Stimulated activated CD4-positive, alpha-beta T cell treated with anti-CD3 and anti-CD28 coated beads, Interleukin-15, amount 100 ng/mL, for 1 hour (primary cell): ENCODE measurements around the gene TRPM7.
"Not testable (repeated sequence)": the region's sequence is repeated elsewhere in the genome, so short reads cannot be mapped to it uniquely, and the experiment has no call there.

Source experiments
- DNase-seq, 2 donors: peaks; one replicate each; pipeline ENCODE4 v3.0.0-alpha.2; 2020; ENCODE audit warnings: low read depth in 1 of 2, low spot score in 1 of 2

TRPM7 gene

DNA sequence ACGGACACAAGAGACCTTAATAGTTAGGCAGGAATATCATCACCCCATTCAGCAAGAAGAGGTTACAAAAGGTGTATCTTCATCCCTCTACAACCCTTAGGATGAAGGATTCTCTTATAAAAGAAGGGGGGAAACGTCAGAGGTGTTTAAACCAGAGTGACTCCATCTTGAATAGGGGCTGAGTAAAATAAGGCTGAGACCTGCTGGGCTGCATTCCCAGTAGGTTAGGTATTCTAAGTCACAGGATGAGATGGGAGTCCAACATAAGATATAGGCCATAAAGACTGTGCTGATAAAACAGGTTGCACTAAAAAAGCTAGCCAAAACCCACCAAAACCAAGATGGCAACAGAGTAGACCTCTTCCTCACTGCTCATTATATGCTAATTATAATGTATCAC, 16.5 kb downstream of the TRPM7 start:
- no peak for DNase-seq

DNA sequence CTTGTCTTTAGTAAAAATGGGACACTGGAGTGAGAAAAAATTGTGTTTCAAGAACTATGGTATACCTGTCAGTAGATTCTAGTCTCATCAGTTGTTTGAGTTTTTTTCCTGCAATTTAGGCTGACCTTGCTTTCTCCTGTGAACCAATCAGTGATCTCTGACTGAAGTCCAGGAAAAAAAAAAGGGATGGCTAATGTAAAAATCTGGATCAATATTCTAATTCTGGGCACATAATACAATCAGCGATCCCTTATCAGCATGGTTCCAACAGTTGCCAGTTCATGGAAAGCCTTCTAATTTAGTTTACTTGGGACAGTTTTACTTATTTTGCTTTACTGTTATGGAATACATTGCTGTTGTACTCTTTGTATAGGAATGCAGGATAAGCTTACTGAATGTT, 17.0 kb downstream of the TRPM7 start:
- no peak for DNase-seq

DNA sequence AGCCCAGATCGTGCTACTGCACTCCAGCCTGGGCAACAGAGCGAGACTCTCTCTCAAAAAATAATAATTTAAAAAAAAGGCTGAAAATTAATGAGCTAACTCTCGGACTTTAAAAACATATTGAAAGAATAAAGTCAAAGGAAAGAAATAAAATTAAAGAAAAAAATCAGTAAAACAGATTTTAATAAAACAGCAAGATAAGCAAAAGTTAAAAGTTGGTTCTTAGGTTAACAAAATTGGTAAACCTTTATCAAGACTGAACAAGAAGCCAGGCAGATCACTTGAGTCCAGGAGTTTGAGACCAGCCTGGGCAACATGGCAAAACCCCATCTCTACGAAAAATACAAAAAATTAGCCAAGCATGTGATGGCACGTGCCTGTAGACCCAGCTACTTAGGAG, 20.7 kb downstream of the TRPM7 start:
- DNase-seq, result no peak

DNA sequence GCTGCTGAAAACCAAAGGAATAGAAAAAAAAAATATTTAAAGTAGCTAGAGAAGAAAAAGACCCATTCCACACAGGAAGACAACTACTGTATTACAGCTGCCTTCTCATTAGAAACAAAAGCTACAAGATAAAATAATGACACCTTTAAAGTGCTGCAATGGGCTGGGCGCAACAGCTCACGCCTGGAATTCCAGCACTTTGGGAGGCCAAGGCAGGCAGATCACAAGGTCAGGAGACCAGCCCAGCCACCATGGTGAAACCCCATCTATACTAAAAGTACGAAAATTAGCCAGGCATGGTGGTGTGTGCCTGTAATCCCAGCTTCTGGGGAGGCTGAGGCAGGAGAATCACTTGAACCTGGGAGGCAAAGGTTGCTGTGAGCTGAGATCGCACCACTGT, 31.0 kb downstream of the TRPM7 start:
- DNase-seq, result no peak

DNA sequence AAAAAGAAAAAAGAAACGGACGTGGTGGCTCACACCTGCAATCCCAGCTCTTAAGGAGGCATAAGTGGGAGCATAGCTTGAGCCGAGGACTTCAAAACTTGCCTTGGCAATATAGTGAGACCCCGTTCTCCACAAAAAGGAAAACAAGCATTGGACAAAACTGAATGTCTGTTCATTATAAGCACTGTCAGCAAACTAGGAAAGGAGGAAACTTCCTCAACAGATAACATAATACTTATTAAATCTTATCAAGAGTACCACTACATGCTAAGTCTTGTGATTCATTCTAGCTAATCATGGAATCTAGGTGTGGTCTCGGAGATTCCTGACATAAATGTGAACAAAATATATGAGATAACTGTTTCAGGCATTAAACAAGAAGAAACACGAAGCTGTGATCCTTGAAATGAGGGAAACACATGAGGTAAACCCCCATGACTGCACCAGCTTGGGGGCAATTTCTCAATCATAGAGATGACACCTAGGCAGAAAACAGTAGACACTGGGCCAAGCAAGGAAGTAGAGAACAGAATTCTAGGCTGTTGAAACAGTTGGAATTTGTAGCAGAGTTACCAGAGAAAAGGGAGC, 33.3 kb downstream of the TRPM7 start:
- DNase-seq, result no peak

DNA sequence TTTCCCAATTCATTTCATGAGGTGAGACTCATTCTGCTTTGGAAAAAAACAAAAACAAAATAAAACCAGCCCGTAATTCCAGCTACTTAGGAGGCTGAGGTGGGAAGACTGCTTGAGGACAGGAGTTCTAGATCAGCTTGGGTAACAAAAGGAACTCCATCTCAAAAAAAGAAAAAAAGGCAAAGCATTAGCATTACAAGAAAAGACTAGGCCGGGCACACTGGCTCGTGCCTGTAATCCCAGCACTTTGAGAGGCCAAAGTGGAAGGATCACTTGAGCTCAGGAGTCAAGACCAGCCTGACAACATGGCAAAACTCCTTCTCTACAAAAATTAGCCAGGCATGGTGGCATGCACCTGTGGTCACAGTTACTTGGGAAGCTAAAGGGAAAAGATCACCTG, 33.9 kb downstream of the TRPM7 start:
- no peak for DNase-seq

DNA sequence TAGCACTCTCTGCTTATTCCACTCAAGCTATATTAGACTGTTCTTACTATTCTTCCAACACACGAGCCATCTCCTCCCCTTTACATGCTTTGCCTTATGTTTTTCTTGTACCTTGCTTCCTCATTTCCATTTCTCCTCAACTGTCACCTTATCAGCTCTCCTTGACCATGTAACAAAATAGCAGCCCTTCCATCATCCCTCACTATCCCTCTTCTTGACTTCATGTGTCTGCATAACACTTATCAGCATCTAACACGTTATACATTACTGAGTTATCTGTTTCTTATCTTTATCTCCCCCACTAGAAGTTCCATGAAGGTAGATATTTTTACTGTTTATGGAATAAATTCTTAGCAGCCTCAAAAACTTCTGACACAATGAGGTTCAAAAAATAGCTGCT, 45.3 kb downstream of the TRPM7 start:
- DNase-seq, result no peak

DNA sequence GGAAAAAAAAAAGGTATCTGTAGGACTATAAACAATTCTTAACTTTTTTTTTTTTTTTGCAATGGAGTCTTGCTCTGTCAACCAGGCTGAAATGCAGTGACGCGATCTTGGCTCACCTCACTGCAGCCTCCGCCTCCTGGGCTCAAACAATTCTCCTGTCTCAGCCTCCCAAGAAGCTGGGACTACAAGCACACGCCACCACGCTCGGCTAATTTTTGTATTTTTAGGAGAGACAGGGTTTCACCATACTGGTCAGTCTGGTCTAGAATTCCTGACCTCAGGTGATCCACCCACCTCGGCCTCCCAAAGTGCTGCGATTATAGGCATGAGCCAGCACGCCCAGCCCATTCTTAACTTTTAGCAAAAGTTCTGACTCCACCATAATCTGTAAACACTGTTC, 50.5 kb downstream of the TRPM7 start:
- no peak for DNase-seq

DNA sequence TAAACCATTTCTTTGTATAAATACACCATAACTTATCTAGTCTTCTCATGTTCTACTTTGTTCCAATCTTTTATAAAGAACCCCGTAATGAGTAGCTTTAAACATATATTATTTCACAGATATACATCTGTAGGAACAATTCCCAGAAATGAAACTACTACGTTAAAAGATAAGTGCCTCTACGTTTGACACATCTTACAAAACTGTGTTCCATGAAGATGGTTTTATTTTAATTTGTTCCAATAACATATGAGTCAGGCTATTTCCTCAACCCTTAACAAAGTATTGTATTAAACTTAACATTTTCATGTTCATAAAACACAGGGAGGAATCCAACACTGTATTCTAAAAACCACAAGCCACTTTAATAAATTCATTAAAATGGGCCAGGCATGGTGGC, 52.9 kb downstream of the TRPM7 start:
- DNase-seq, result no peak

DNA sequence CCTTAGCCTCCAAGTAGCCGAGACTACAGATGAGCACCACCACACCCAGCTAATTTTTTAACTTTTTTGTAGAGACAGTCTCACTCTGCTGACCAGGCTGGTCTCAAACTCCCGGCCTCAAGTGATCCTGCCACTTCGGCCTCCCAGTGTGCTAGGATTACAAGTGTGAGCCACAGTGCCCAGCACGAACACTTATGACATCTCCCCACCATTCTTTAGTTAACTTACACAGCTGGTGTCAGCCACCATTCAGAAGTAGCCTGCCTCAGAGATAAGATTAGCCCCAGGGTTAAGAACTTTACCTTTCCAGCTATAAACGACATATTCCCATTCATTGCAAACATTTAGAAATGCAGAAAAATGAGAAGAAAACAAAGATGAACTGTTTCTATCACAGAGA, 58.2 kb downstream of the TRPM7 start:
- no peak for DNase-seq

DNA sequence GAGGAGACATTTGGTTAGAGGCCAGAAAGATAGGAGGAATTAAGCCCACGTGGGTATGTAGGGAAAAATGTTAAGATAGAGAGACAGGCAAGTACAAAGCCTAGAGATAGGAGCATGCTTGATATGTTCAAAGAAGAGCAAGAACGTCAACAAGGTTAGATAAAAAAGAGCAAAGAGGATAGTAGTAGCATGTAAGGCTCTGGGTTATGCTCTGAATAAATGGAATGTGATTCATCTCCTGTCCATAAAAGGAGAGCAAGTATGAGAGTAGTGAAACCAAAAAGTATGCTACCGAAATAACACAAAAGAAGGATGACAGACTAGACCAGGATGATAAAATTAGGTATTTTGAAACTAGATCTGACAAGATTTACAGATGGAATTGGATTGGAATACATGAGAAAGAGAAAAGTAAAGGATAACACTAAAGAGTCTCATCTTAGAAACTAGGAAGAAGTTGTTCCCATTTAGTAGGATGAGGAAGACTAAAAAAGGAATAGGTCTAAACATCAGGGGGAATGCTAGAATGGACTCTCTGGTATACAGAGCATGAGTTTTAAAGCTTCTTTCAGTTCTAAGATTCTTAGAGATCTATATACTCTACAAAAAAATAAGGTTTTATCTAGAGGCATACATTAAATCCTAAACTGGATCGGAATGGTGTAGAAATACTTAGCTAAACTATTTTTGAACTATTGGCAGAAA, 59.1 kb downstream of the TRPM7 start:
- no peak for DNase-seq

DNA sequence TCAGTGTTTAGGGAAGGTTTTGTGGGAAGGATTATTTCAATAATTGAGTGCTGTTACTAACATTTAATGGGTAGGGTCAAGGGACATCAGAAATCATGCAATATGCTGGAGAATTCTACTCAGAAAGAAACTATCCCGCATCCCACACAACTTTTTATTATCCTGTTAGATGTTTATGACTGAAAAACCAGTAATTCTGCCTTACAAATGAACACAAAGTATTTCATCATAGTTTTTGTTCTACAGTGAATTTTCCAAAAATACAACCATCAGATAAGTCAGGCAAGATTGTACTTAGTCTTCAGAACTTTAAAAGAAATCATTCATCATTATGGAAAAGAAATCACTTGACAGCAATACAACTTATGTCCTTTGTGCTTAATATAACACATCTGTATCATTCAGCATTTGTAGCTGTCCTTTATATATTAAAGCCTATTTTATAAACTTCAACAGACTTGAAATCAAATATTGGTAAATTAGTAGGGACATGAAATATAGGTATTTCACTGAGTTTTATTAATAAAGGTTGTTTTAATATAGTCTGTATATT, 61.9 kb downstream of the TRPM7 start:
- no peak for DNase-seq

DNA sequence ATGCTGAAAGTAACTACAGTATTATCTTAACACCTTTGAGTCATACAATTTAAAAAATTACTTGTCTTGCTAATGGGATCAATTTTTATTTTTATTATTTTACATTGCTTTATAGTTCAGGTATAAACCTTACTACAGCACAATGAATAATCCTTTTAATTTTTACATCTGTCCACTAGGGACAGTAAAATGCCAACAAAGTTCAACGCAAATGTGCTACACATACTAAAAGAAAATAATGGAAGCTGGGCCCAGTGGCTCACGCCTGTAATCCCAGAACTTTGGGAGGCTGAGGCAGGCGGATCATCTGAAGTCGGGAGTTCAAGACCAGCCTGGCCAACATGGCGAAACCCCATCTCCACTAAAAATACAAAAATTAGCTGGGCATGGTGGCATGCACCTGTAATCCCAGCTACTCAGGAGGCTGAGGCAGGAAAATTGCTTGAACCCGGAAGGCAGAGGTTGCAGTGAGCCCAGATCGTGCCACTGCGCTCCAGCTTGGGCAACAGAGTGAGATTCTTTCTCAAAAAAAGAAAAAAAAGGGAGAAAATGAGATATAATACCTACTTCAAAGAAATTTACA, 64.1 kb downstream of the TRPM7 start:
- not testable (repeated sequence) for DNase-seq

DNA sequence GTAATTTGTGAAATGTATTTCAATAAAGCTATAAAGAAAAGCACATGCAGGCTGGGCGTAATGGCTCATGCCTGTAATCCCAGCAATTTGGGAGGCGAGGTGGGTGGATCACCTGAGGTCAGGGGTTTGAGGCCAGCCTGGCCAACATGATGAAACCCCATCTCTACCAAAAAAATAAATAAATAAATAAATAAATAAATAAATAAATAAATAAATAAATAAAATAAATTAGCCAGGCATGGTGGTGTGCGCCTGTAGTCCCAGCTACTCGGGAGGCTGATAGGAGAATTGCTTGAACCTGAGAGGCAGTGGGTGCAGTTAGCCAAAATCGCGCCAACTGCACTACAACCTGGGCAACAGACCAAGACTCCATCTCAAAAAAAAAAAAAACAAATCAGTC, 69.6 kb downstream of the TRPM7 start:
- DNase-seq, result not testable (repeated sequence)

DNA sequence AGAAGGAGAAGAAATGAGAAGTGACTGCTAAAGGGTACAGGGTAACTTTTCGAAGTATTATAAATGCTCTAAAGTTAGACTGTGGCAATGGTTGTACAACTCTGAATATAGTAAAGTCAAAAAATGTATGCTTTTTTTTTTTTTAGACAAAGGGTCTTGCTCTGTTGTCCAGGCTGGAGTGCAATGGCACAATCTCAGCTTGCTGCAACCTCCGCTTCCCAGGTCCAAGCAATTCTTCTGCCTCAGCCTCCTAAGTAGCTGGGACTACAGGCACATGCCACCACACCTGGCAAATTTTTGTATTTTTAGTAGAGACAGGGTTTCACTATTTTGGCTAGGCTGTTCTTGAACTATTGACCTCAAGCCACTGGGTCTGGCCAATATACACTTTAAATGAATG, 70.0 kb downstream of the TRPM7 start:
- not testable (repeated sequence) for DNase-seq

DNA sequence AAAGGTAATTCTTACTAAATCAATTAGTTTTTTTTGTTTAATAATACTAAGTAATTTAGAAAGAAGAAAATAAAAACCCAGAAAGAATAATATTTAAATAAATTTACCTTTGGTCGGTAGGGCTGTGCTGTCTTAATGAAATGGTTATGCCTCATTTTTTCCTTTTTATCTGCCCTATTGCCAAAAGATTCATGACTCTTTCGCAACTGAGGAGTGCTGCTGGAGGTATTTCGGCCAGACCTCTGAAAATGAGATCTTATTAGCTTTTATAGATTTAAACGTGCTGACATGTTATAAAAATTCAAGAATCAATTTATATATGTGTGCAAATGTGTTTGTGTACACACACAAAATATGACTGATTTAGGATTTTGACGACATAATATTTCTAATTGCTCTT, 73.0 kb downstream of the TRPM7 start:
- DNase-seq, result no peak

DNA sequence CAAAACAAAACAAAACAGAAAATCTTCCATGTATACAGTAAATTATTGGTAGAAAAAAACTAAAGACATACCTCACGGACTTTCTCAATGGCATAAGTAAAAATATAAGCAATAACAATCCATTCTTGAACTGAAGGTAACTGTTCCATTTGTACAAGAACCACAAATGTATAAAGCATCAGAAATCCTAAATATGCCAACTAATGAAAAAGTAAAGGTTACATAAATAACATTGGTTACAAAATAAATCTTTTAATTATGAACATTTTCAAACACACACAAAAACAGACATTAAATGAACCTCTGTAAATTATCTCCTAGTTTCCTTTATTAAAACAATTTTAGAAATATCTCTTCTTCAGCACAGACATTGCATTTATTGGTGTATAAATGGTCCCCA, 79.5 kb downstream of the TRPM7 start:
- no peak for DNase-seq

DNA sequence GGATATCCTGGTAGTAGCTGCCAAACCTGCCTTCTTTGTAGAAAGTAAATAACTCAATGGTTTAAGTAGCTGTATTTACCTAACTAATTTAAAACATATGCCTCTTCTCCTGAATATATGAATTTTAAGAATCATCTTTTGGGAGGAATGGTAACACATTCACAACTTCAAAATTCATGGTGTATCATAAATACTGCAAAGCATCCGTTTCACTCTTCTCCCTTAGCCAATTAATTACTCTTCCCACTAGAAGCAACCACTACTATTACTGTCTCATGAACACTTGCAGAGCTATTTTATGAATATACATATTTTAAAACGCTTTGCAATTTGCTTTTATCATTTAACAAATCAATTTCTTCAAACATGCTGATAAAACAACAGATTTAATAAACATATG, 81.1 kb downstream of the TRPM7 start:
- no peak for DNase-seq

DNA sequence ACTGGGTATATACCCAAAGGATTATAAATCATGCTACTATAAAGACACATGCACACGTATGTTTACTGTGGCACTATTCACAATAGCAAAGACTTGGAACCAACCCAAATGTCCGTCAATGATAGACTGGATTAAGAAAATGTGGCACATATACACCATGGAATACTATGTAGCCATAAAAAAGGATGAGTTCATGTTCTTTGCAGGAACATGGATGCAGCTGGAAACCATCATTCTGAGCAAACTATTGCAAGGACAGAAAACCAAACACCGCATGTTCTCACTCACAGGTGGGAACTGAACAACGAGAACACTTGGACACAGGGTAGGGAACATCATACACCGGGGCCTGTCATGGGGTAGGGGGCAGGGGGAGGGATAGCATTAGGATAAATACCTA, 84.6 kb downstream of the TRPM7 start:
- DNase-seq, result not testable (repeated sequence)

DNA sequence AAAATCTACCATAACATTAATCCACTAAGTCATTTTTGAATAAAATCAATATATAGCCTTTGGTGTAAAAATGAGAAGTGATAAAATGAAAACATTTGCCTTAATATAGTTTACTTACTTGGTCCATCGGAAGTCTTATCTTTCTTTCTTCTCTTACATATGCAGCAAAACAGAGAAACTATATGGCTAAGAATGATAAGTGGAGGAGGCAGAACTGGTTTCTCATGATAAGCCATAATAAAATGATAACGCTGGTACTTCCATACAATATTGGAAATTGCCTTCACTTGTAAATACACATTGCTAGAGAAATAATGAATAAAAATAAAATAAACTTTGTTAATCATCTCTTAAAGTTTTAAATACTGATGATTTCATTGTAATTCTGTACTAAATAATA, 92.3 kb downstream of the TRPM7 start:
- no peak for DNase-seq

DNA sequence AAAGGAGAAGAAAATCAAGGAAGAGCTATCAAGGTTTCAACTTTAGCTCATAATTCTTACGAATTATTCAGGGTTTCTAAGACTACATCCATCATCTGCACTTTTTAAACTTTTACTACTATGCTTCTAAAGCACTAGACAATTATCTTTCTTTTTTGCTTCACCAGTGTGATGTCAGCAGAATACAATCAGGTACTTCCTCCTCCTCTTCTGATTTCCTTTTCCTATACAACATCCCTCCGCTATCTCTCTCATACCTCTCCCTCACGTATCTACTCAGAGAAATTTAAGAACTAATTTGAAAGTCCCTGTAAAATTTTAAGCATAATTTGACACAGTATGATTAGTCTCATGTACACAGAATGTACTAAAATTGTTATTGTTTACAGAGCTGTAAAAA, 92.8 kb downstream of the TRPM7 start:
- no peak for DNase-seq

DNA sequence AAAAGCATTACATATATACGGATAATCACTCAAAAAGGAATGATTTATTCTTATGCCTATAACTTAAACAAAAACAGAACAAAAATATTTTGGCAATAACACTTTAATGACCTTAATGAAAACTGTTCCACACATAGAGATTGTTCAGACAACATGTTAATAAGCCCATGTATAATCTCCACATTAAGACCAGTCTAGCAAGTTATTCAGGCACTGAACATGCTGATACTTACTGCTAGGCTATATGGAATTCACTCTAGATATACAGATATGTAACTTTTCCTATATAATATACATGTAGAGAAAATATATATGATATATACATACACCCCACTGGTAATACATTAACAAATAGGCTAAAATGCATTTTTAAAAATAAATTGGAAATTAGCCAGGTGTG, 96.3 kb downstream of the TRPM7 start:
- no peak for DNase-seq

DNA sequence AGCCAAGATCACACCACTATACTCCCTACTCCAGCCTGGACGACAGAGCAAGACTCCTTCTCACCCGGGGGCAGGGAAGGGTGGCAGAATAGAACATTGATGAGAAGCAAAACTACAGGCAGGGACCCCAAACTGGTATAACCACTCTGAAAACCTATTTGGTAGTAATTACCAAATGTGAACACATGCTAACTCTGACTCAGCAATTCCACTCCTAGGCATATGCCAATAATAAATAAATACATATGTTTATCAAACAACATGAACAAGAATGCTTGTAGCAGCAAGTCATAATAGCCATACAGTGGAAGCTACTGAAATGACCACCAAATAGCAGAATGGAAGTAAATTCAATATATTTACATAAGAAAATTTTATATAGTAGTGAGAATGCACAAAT, 109.1 kb downstream of the TRPM7 start:
- DNase-seq, result no peak
